Measurements from ENCODE around the gene HERC3.

Gene HERC3

GRCh38 chr4:88713782-88714181 lies 121.5 kb downstream of the HERC3 start:
- no peak for DNase-seq (ENCODE audit: low read depth, low spot score)

- no peak for DNase-seq (ENCODE audit: low read depth, low spot score)
Observed at GRCh38 chr4:88718098-88718497, 125.8 kb downstream of the HERC3 start.

- no peak for DNase-seq (ENCODE audit: low read depth, low spot score)
Observed at GRCh38 chr4:88719381-88719780, 127.1 kb downstream of the HERC3 start.

- no peak for DNase-seq (ENCODE audit: low read depth, low spot score)
Observed at GRCh38 chr4:88720451-88721428, 128.5 kb downstream of the HERC3 start.

GRCh38 chr4:88722276-88722780 lies 130.0 kb downstream of the HERC3 start:
- no peak for DNase-seq (ENCODE audit: low read depth, low spot score)

- DNase-seq (ENCODE audit: low read depth, low spot score), result no peak
Observed at GRCh38 chr4:88722828-88723227, 130.5 kb downstream of the HERC3 start.

- DNase-seq (ENCODE audit: low read depth, low spot score), result no peak
Observed at GRCh38 chr4:88724406-88724805, 132.1 kb downstream of the HERC3 start.

GRCh38 chr4:88725143-88725542 lies 132.9 kb downstream of the HERC3 start:
- no peak for DNase-seq (ENCODE audit: low read depth, low spot score)

- no peak for DNase-seq (ENCODE audit: low read depth, low spot score)
Observed at GRCh38 chr4:88725986-88726385, 133.7 kb downstream of the HERC3 start.

GRCh38 chr4:88728146-88728545 lies 135.9 kb downstream of the HERC3 start:
- no peak for DNase-seq (ENCODE audit: low read depth, low spot score)

- DNase-seq (ENCODE audit: low read depth, low spot score), result no peak
Observed at GRCh38 chr4:88729146-88729760, 137.0 kb downstream of the HERC3 start.

GRCh38 chr4:88730811-88731210 lies 138.5 kb downstream of the HERC3 start:
- no peak for DNase-seq (ENCODE audit: low read depth, low spot score)

- no peak for DNase-seq (ENCODE audit: low read depth, low spot score)
Observed at GRCh38 chr4:88731381-88731780, 139.1 kb downstream of the HERC3 start.

GRCh38 chr4:88732714-88733368 lies 140.6 kb downstream of the HERC3 start:
- no peak for DNase-seq (ENCODE audit: low read depth, low spot score)

- DNase-seq (ENCODE audit: low read depth, low spot score), result no peak
Observed at GRCh38 chr4:88734403-88734949, 142.2 kb downstream of the HERC3 start.

GRCh38 chr4:88735564-88735963 lies 143.3 kb downstream of the HERC3 start:
- no peak for DNase-seq (ENCODE audit: low read depth, low spot score)

- DNase-seq (ENCODE audit: low read depth, low spot score), result no peak
Observed at GRCh38 chr4:88736264-88736663, 144.0 kb downstream of the HERC3 start.

GRCh38 chr4:88737307-88737941 lies 145.1 kb downstream of the HERC3 start:
- no peak for DNase-seq (ENCODE audit: low read depth, low spot score)

- no peak for DNase-seq (ENCODE audit: low read depth, low spot score)
Observed at GRCh38 chr4:88738180-88738579, 145.9 kb downstream of the HERC3 start.

- no peak for DNase-seq (ENCODE audit: low read depth, low spot score)
Observed at GRCh38 chr4:88742561-88742960, 150.3 kb downstream of the HERC3 start.

- DNase-seq (ENCODE audit: low read depth, low spot score), result no peak
Observed at GRCh38 chr4:88743696-88744095, 151.4 kb downstream of the HERC3 start.

Measured in smooth muscle cell of the brain vasculature (primary cell).